ENCODE measurements around the gene TBCE. TPM values are rescaled to one million over a fixed set of nuclear protein-coding genes. Genes with fewer than 3 reads are reported as not detected.

Gene TBCE
- total and polyA plus RNA-seq, 9 of the 15 experiments (the other 6 are each of a cell fraction or from before 2014, with no cell fraction given) = 52.6 to 92.1 (median 82.1) TPM

DNA sequence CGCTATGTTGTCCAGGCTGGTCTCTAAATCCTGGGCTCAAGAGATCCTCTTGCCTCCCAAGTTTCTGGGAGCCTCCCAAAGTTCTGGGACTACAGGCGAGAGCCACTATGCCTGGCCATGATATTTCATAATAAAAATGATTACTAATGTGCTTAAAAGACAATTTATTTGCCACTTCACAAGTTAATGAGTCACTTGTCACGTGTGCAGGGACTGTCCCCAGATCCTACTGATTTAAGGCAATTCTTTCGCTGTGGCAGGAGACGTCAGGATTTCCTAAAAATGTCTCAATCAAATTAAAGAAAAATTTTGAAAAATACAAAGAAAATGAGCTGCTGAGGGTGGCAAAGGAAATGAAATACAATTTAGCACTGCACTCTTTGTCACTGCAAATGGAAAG is 93.5 kb downstream of the TBCE start:
- no peak overlapping the region for H3K4me3 ChIP-seq
- no peaks in the 10 kb centered on the region for H4K20me1 ChIP-seq (replicated peaks; ENCODE audit: control insufficient read depth, insufficient read depth, low read length)
- no peaks in the 10 kb centered on the region for H3K27me3 ChIP-seq (ENCODE audit: control insufficient read depth in 2 of 2, insufficient read depth in 2 of 2, low read length in 2 of 2)
- H3K9me3 ChIP-seq (replicated peaks; ENCODE audit: control insufficient read depth, insufficient read depth, low read depth, low read length) = no peaks in the 10 kb centered on the region
- H3K4me2 ChIP-seq (ENCODE audit: insufficient read depth, low read length) = no peak overlapping the region
- no peaks in the 10 kb centered on the region for H3K4me1 ChIP-seq (replicated peaks in 1 of 2; ENCODE audit: control insufficient read depth in 2 of 2, insufficient read depth in 2 of 2, low read length in 2 of 2)
- FAIRE-seq (no peak), ATAC-seq (no peak), DNase-seq (ENCODE audit: extremely low read depth in 1 of 4, low spot score in 3 of 4) (no peak)
- no peaks in the 10 kb centered on the region for H3K9me1 ChIP-seq (ENCODE audit: control insufficient read depth, insufficient read depth, low read length)
- WGBS (ENCODE audit: insufficient coverage, low coverage, missing lambda C conversion rate) = 84% methylated on average over 5 of the region's 5 CpGs
- H3K9ac ChIP-seq (ENCODE audit: insufficient read depth in 1 of 2, low read depth in 2 of 2, low read length in 2 of 2) = no peak overlapping the region
- ChIA-PET CTCF (ENCODE audit: low intra/inter-chr PET ratio) (no interaction called here), POLR2A (interaction anchor here (1.3 to 1.4 kb wide), 2 partner anchors 10 to 12 kb away, joined by 5 to 6 read pairs; no protein-coding TSS in a partner anchor)
- H3K79me2 ChIP-seq (ENCODE audit: control insufficient read depth, insufficient read depth, low read length) = no peaks in the 10 kb centered on the region
- H3K36me3 ChIP-seq (ENCODE audit: control insufficient read depth, insufficient read depth, low read length) = peaks cover 25% of the 10 kb centered on the region; the same call in 2 of the 3 replicates
- no peak overlapping the region for H3K27ac ChIP-seq (ENCODE audit: extremely low read depth, low read depth, low read length)
- in situ Hi-C loops (cut with MboI) = no loop called here
- BruUV-seq (replicated peaks) = no TSS peak
- H2AFZ ChIP-seq (ENCODE audit: low read depth, low read length) = no peak overlapping the region
- TF ChIP-seq KDM4B (IDR thresholded peaks at IDR 0.05; ENCODE audit: borderline replicate concordance in 2 of 2, low read depth in 1 of 2) (no peak), NUFIP1 (IDR thresholded peaks at IDR 0.05; ENCODE audit: partially characterized antibody) (no peak), ZBTB1 (CRISPR knock-in tag; IDR thresholded peaks at IDR 0.05; ENCODE audit: borderline replicate concordance, low read depth) (no peak), ZNF197 (CRISPR knock-in tag; IDR thresholded peaks at IDR 0.05; ENCODE audit: low read depth) (no peak), KLF6 (CRISPR knock-in tag; IDR thresholded peaks at IDR 0.05; ENCODE audit: borderline replicate concordance) (no peak), RUNX1 (IDR thresholded peaks at IDR 0.05; ENCODE audit: low read depth) (no peak), ZNF76 (CRISPR knock-in tag; IDR thresholded peaks at IDR 0.05; ENCODE audit: borderline replicate concordance) (no peak), PCBP1 (IDR thresholded peaks at IDR 0.05; ENCODE audit: low read depth, low read length, poor library complexity, severe bottlenecking) (no peak), ZSCAN29 (IDR thresholded peaks at IDR 0.05) (no peak)
- TF ChIP-seq, protein P1, sequence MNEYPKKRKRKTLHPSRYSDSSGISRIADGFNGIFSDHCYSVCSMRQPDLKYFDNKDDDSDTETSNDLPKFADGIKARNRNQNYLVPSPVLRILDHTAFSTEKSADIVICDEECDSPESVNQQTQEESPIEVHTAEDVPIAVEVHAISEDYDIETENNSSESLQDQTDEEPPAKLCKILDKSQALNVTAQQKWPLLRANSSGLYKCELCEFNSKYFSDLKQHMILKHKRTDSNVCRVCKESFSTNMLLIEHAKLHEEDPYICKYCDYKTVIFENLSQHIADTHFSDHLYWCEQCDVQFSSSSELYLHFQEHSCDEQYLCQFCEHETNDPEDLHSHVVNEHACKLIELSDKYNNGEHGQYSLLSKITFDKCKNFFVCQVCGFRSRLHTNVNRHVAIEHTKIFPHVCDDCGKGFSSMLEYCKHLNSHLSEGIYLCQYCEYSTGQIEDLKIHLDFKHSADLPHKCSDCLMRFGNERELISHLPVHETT (CRISPR knock-in tag; conservative IDR thresholded peaks at IDR 0.05 in 1 of 2, IDR thresholded peaks at IDR 0.05 in 1 of 2) = no peak
- intact Hi-C loops (cut with micrococcal nuclease) = no loop called here
